OCI-LY1 (cell line): ENCODE data around the gene GPR142.

Experiments
- H2AFZ ChIP-seq: fragments of 200-600 bp; sonication (generic), shearing (Covaris generic); 2 replicates; pipeline ENCODE4 v1.6.0; 2014; ENCODE audit warnings: antibody characterized with exemption, mild to moderate bottlenecking, low read length
- H3F3A ChIP-seq: fragments of 200-600 bp; sonication (generic), shearing (Covaris generic); 2 replicates; pipeline ENCODE4 v1.6.0; 2014; ENCODE audit warnings: mild to moderate bottlenecking, antibody characterized with exemption, low read length, moderate library complexity; ENCODE audit not compliant: insufficient read depth
- H3K27ac ChIP-seq: fragments of 200-600 bp; sonication (generic); 2 replicates; pipeline ENCODE4 v1.5.1; 2014; ENCODE audit warnings: low read length, mixed run types, mild to moderate bottlenecking, low read depth; ENCODE audit not compliant: poor library complexity, severe bottlenecking
- H3K27me3 ChIP-seq: fragments of 200-600 bp; sonication (generic); 2 replicates; pipeline ENCODE4 v1.6.0; 2014; ENCODE audit warnings: antibody characterized with exemption, mild to moderate bottlenecking, low read length, moderate library complexity; ENCODE audit not compliant: insufficient read depth
- H3K36me3 ChIP-seq: fragments of 200-600 bp; sonication (generic); 2 replicates; pipeline ENCODE4 v1.6.1; 2014; ENCODE audit warnings: mild to moderate bottlenecking, antibody characterized with exemption, low read length, moderate library complexity, mixed read lengths; ENCODE audit not compliant: insufficient read depth
- H3K4me1 ChIP-seq: fragments of 200-600 bp; sonication (generic); 2 replicates; pipeline ENCODE4 v1.5.1; 2014; ENCODE audit warnings: mild to moderate bottlenecking, low read length, moderate library complexity; ENCODE audit not compliant: insufficient read depth, severe bottlenecking
- H3K4me2 ChIP-seq: fragments of 200-600 bp; sonication (generic), shearing (Covaris generic); 2 replicates; pipeline ENCODE4 v1.6.1; 2014; ENCODE audit warnings: low read length
- H3K4me3 ChIP-seq: fragments of 200-600 bp; sonication (generic); 2 replicates; pipeline ENCODE4 v1.5.1; 2014; ENCODE audit warnings: low read length, low read depth, mild to moderate bottlenecking, mixed read lengths; ENCODE audit not compliant: poor library complexity, severe bottlenecking
- H3K79me2 ChIP-seq: fragments of 200-600 bp; shearing (Covaris generic); 2 replicates; pipeline ENCODE4 v1.6.1; 2016; ENCODE audit warnings: mixed run types, low read length, mixed read lengths; ENCODE audit not compliant: insufficient read depth
- H3K9ac ChIP-seq: fragments of 200-600 bp; sonication (generic), shearing (Covaris generic); 2 replicates; pipeline ENCODE4 v1.6.1; 2014; ENCODE audit warnings: mild to moderate bottlenecking, low read length, mixed read lengths
- H3K9me2 ChIP-seq: fragments of 200-600 bp; sonication (generic), shearing (Covaris generic); 2 replicates; pipeline ENCODE4 v1.6.1; 2014; ENCODE audit warnings: low read depth, mild to moderate bottlenecking, low read length, mixed read lengths
- H3K9me3 ChIP-seq: fragments of 200-600 bp; shearing (Covaris generic); 2 replicates; pipeline ENCODE4 v1.6.1; 2014; ENCODE audit warnings: low read length, mixed read lengths
- H4K20me1 ChIP-seq: fragments of 200-600 bp; sonication (generic), shearing (Covaris generic); 2 replicates; pipeline ENCODE4 v1.6.0; 2016; ENCODE audit warnings: mild to moderate bottlenecking, low read length; ENCODE audit not compliant: insufficient read depth
- EZH2 ChIP-seq: fragments of 200-600 bp; sonication (generic), shearing (Covaris generic); IDR thresholded peaks from 2 replicates; pipeline ENCODE4 v1.8.0; 2017; ENCODE audit warnings: borderline replicate concordance, mixed run types, mild to moderate bottlenecking, antibody characterized with exemption, low read length, moderate library complexity, mixed read lengths
- TF ChIP-seq, protein P1 (sequence below): fragments of 200-600 bp; sonication (generic), shearing (Covaris generic); IDR thresholded peaks from 2 replicates; pipeline ENCODE4 v1.5.1; 2017; ENCODE audit warnings: mild to moderate bottlenecking, antibody characterized with exemption, low read length, moderate library complexity, mixed read lengths

The GPR142 gene

DNA sequence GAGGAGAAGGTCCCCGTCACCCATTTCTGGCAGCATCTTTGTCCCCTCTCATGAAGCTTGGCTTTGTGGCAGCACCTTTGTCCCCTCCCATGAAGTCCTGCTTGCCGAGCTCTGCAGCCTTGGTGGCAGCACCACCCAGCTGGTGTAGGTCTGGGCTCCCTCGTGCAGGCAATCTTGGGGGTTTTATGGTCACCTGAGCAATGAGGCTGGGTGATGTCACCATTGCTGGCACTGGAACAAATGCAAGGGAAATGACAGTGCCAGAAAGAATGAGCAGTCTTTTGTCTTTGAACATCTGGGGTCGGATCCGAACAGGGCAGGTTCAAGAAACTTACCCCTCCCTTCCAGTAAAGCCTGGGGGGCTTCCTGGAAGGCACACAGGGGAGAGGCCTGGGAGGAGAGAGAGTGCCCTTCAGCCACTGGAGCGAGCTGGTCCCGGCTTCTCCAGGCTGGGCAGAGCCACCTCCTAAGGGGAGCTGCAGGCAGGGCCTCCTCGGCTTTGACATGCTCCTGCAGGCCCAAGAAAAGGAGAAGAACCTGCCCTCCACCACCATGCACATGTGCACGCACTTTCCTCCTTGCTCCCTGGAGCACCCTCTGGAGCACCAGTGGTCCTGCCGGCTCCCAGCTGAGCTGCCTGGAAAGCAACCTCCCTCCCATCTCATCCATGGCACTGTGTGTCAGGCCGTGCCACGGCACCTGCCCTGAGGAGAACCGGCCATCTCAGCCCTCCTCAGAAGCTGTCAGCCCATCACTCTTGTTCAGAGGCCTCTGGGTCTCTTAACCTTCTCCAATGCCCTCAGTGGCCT lies 21.7 kb upstream of the GPR142 start:
- TF ChIP-seq, protein P1, sequence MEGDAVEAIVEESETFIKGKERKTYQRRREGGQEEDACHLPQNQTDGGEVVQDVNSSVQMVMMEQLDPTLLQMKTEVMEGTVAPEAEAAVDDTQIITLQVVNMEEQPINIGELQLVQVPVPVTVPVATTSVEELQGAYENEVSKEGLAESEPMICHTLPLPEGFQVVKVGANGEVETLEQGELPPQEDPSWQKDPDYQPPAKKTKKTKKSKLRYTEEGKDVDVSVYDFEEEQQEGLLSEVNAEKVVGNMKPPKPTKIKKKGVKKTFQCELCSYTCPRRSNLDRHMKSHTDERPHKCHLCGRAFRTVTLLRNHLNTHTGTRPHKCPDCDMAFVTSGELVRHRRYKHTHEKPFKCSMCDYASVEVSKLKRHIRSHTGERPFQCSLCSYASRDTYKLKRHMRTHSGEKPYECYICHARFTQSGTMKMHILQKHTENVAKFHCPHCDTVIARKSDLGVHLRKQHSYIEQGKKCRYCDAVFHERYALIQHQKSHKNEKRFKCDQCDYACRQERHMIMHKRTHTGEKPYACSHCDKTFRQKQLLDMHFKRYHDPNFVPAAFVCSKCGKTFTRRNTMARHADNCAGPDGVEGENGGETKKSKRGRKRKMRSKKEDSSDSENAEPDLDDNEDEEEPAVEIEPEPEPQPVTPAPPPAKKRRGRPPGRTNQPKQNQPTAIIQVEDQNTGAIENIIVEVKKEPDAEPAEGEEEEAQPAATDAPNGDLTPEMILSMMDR, result no peak
- no peak for TF ChIP-seq EZH2
- Histone ChIP-seq H3K27ac (no peak overlapping the region), H3K79me2 (no peaks in the 10 kb centered on the region), H3K4me2 (no peak overlapping the region), H2AFZ (no peak overlapping the region), H3K4me1 (no peaks in the 10 kb centered on the region), H3K9me2 (no peaks in the 10 kb centered on the region), H3K36me3 (no peaks in the 10 kb centered on the region), H3K27me3 (0 out of 2 replicates have a peak, but pooled peaks cover 2% of the 10 kb centered on the region), H3F3A (no peaks in the 10 kb centered on the region), H3K9ac (no peak overlapping the region), H3K4me3 (no peak overlapping the region), H3K9me3 (no peaks in the 10 kb centered on the region), H4K20me1 (no peaks in the 10 kb centered on the region)

DNA sequence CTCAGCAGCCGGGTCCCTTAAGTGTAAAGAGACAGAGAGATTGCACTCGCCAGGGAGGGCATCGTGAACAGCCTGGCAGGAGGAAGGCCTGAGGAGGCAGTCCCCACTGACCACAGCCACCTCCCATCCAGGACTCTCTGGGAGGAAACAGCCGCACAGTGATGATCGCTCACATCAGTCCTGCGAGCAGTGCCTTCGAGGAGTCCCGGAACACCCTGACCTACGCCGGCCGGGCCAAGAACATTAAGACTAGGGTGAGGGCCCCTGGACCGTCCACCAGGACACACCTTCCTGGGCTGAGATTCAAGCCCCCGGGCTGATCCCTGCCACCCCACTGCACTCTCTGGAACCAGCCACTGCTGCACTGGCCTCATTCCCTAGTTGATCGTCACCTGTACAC lies 19.7 kb upstream of the GPR142 start:
- H2AFZ ChIP-seq, result no peak overlapping the region
- no peak overlapping the region for H3K4me2 ChIP-seq
- no peak overlapping the region for H3K9ac ChIP-seq
- H3K79me2 ChIP-seq, result no peaks in the 10 kb centered on the region
- no peaks in the 10 kb centered on the region for H3K9me3 ChIP-seq
- no peaks in the 10 kb centered on the region for H3K9me2 ChIP-seq
- H3K27me3 ChIP-seq, result 0 out of 2 replicates have a peak, but pooled peaks cover 2% of the 10 kb centered on the region
- no peaks in the 10 kb centered on the region for H3K36me3 ChIP-seq
- no peak for TF ChIP-seq EZH2
- TF ChIP-seq, protein P1, result no peak
- H4K20me1 ChIP-seq, result no peaks in the 10 kb centered on the region
- H3K27ac ChIP-seq, result no peak overlapping the region
- no peaks in the 10 kb centered on the region for H3K4me1 ChIP-seq
- H3K4me3 ChIP-seq, result no peak overlapping the region
- H3F3A ChIP-seq, result no peaks in the 10 kb centered on the region

DNA sequence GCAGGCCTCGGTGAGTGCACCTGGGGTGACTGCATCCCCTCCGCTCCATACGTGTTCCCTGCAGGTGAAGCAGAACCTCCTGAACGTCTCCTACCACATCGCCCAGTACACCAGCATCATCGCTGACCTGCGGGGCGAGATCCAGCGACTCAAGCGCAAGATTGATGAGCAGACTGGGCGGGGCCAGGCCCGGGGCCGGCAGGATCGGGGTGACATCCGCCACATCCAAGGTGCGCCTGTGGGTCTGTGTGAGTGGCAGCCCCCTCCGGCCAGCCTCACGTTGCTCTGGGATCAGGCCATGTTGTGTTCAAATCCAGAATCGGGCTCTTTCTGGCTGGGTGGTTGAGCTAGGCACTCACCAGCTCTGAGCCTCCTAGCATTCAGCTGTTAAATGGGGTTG lies 18.2 kb upstream of the GPR142 start:
- Histone ChIP-seq H3K27me3 (0 out of 2 replicates have a peak, but pooled peaks cover 2% of the 10 kb centered on the region), H3F3A (no peaks in the 10 kb centered on the region)

More for the DNA sequence above, 18.2 kb upstream of the GPR142 start:
- Histone ChIP-seq H3K36me3 (no peaks in the 10 kb centered on the region), H2AFZ (no peak overlapping the region), H3K9ac (no peak overlapping the region), H3K79me2 (no peaks in the 10 kb centered on the region), H3K9me3 (no peaks in the 10 kb centered on the region), H3K4me3 (no peak overlapping the region), H3K4me2 (no peak overlapping the region), H3K4me1 (no peaks in the 10 kb centered on the region), H3K9me2 (no peaks in the 10 kb centered on the region), H4K20me1 (no peaks in the 10 kb centered on the region), H3K27ac (no peak overlapping the region)
- no peak for TF ChIP-seq EZH2
- TF ChIP-seq, protein P1, result no peak
